HEK293T (cell line): ENCODE data around the gene SNN.

ENCODE experiments used
- CTCF ChIA-PET: fragments of 350-600 bp; formaldehyde crosslinking; extraction: SDS; loops from one replicate; lab custom pipeline; 2021; ENCODE audit warnings: antibody characterized with exemption, inconsistent platforms; lab: Yijun Ruan, JAX
- POLR2A ChIA-PET: fragments of 350-600 bp; formaldehyde crosslinking; extraction: SDS; loops from one replicate; lab custom pipeline; 2020; ENCODE audit warnings: antibody characterized with exemption, inconsistent platforms; lab: Yijun Ruan, JAX
- DNase-seq: peaks from one replicate; pipeline ENCODE4 v3.0.0; 2012; ENCODE audit warnings: mixed read lengths; ENCODE audit errors: extremely low spot score
- ARNT ChIP-seq: fragments of 450-650 bp; IDR thresholded peaks from 2 replicates; pipeline ENCODE4 v1.6.1; 2017; ENCODE audit warnings: mild to moderate bottlenecking
- BHLHE40 ChIP-seq: fragments of 450-650 bp; IDR thresholded peaks from 2 replicates; pipeline ENCODE4 v1.6.1; 2016; ENCODE audit warnings: mild to moderate bottlenecking, moderate library complexity, borderline replicate concordance
- CTBP1 ChIP-seq: fragments of 450-650 bp; IDR thresholded peaks from 2 replicates; pipeline ENCODE4 v1.6.1; 2016; ENCODE audit warnings: borderline replicate concordance
- ELF4 ChIP-seq: fragments of 450-650 bp; IDR thresholded peaks from 2 replicates; pipeline ENCODE4 v1.6.1; 2017; ENCODE audit warnings: antibody characterized with exemption
- FOXA1 ChIP-seq: fragments of 450-650 bp; IDR thresholded peaks from 2 replicates; pipeline ENCODE4 v1.6.1; 2016; ENCODE audit warnings: mild to moderate bottlenecking
- FOXK2 ChIP-seq: fragments of 450-650 bp; IDR thresholded peaks from 2 replicates; pipeline ENCODE4 v1.6.1; 2016; ENCODE audit warnings: mild to moderate bottlenecking
- FOXM1 ChIP-seq: fragments of 450-650 bp; IDR thresholded peaks from 2 replicates; pipeline ENCODE4 v1.6.1; 2017; ENCODE audit warnings: mild to moderate bottlenecking, borderline replicate concordance
- HDGF ChIP-seq: fragments of 450-650 bp; IDR thresholded peaks from 2 replicates; pipeline ENCODE4 v1.6.1; 2017; ENCODE audit warnings: antibody characterized with exemption, borderline replicate concordance
- L3MBTL2 ChIP-seq: fragments of 450-650 bp; conservative IDR thresholded peaks from 2 replicates; pipeline ENCODE4 v1.6.1; 2016; ENCODE audit warnings: mild to moderate bottlenecking
- LEF1 ChIP-seq: fragments of 450-650 bp; IDR thresholded peaks from 2 replicates; pipeline ENCODE4 v1.6.1; 2017; ENCODE audit warnings: mild to moderate bottlenecking, borderline replicate concordance
- NFRKB ChIP-seq: fragments of 450-650 bp; IDR thresholded peaks from 2 replicates; pipeline ENCODE4 v1.6.1; 2016; ENCODE audit warnings: mild to moderate bottlenecking, moderate library complexity
- PKNOX1 ChIP-seq: fragments of 450-650 bp; IDR thresholded peaks from 2 replicates; pipeline ENCODE4 v1.6.1; 2016
- SP1 ChIP-seq: fragments of 450-650 bp; IDR thresholded peaks from 2 replicates; pipeline ENCODE4 v1.6.1; 2017
- SUZ12 ChIP-seq: fragments of 450-650 bp; IDR thresholded peaks from 2 replicates; pipeline ENCODE4 v1.6.1; 2016; ENCODE audit warnings: mild to moderate bottlenecking
- TARDBP ChIP-seq: fragments of 450-650 bp; IDR thresholded peaks from 2 replicates; pipeline ENCODE4 v1.6.1; 2016
- ZNF384 ChIP-seq: fragments of 450-650 bp; IDR thresholded peaks from 2 replicates; pipeline ENCODE4 v1.6.1; 2016

Gene SNN

GRCh38 chr16:11629071-11630030 is 38.9 kb upstream of the SNN start:
- CTCF ChIA-PET = interaction anchor here (1.0 kb wide), 1 partner anchor 97 kb away, joined by 5 read pairs; no protein-coding TSS in a partner anchor
- no peak for DNase-seq
- TF ChIP-seq BHLHE40 = no peak
- TF ChIP-seq FOXA1 = no peak
- POLR2A ChIA-PET = no interaction called here

GRCh38 chr16:11630046-11630767 is 38.0 kb upstream of the SNN start:
- ChIA-PET CTCF (interaction anchor here (1.0 kb wide), 1 partner anchor 98 kb away, joined by 5 read pairs; no protein-coding TSS in a partner anchor), POLR2A (interaction anchor here (0.9 kb wide), 1 partner anchor 112 kb away, joined by 3 read pairs; the partner anchor contains the start of gene TXNDC11)
- TF ChIP-seq CTBP1 (no peak), BHLHE40 (no peak), L3MBTL2 (no peak), HDGF (no peak), SP1 (no peak), ZNF384 (no peak), TARDBP (no peak), FOXA1 (no peak), LEF1 (no peak), PKNOX1 (no peak)
- no peak for DNase-seq

- TF ChIP-seq L3MBTL2 = no peak
- TF ChIP-seq FOXK2 = no peak
- no peak for TF ChIP-seq LEF1
- no peak for TF ChIP-seq FOXA1
- no peak for TF ChIP-seq BHLHE40
- TF ChIP-seq PKNOX1 = no peak
- no peak for TF ChIP-seq ARNT
- TF ChIP-seq FOXM1 = no peak
- ChIA-PET CTCF (no interaction called here), POLR2A (interaction anchor here (0.9 kb wide), 1 partner anchor 112 kb away, joined by 3 read pairs; the partner anchor contains the start of gene TXNDC11)
- DNase-seq = no peak
Observed at GRCh38 chr16:11630768-11631056, 37.5 kb upstream of the SNN start.

GRCh38 chr16:11631214-11631613 is 37.0 kb upstream of the SNN start:
- POLR2A ChIA-PET = interaction anchor here (0.9 kb wide), 1 partner anchor 111 kb away, joined by 3 read pairs; the partner anchor contains the start of gene TXNDC11
- TF ChIP-seq SP1 = no peak
- no peak for TF ChIP-seq LEF1
- TF ChIP-seq TARDBP = no peak
- CTCF ChIA-PET = no interaction called here
- DNase-seq = no peak

- TF ChIP-seq SUZ12 = no peak
- TF ChIP-seq SP1 = no peak
- TF ChIP-seq HDGF = no peak
- TF ChIP-seq NFRKB = no peak
- TF ChIP-seq LEF1 = no peak
- no peak for TF ChIP-seq ARNT
- TF ChIP-seq PKNOX1 = no peak
- no peak for TF ChIP-seq L3MBTL2
- no peak for TF ChIP-seq BHLHE40
- no peak for TF ChIP-seq ZNF384
- TF ChIP-seq ELF4 = no peak
- TF ChIP-seq FOXK2 = no peak
- TF ChIP-seq FOXA1 = no peak
- TF ChIP-seq TARDBP = no peak
- no peak for TF ChIP-seq FOXM1
- ChIA-PET CTCF (interaction anchor here (0.7 to 1.1 kb wide), 3 partner anchors 9 to 223 kb away, joined by 3 to 5 read pairs (median 3); no protein-coding TSS in a partner anchor), POLR2A (no interaction called here)
- DNase-seq = no peak
Observed at GRCh38 chr16:11632455-11632939, 35.8 kb upstream of the SNN start.

GRCh38 chr16:11633113-11633512 is 35.1 kb upstream of the SNN start:
- POLR2A ChIA-PET = no interaction called here
- CTCF ChIA-PET = interaction anchor here (1.0 kb wide), 1 partner anchor 8 kb away, joined by 3 read pairs; no protein-coding TSS in a partner anchor
- TF ChIP-seq HDGF (no peak), ZNF384 (no peak), LEF1 (no peak), SP1 (no peak), BHLHE40 (no peak), ELF4 (no peak)
- DNase-seq = no peak
